ENCODE data around the gene RNF111.

RNF111 gene

DNA sequence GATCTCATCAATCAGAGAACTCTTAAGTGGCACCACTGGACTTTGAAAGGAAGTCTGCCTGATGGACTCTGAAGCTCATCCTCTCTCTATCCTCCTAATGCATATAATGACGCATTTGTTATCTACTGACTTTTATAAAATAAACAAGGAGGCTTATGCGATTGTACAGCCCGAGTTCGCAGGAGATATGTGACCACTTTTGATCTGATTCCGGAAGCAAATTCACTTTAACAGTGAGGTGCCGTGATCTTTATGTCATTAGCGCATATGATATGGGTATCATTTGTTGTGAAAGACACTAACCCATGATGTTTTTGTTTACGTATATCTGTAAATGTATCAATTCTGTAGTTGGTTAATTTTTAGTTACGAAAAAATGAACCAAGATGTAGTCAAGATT is 427 bp upstream of the RNF111 start:
- Histone ChIP-seq H3K9me2 (replicated peaks; ENCODE audit: low read depth, low read length) (no peaks in the 10 kb centered on the region), H3K4me1 (ENCODE audit: insufficient read depth, low read length, poor library complexity, severe bottlenecking) (peaks cover 38% of the 10 kb centered on the region), H2AFZ (ENCODE audit: low read length) (peak overlapping the region; percentile 100), H3F3A (ENCODE audit: low read depth) (no peaks in the 10 kb centered on the region), H3K4me3 (ENCODE audit: low read length, poor library complexity, severe bottlenecking) (peak overlapping the region; percentile 95), H3K9ac (ENCODE audit: low read depth, low read length, poor library complexity, severe bottlenecking) (peak overlapping the region; percentile 82), H4K20me1 (ENCODE audit: insufficient read depth, low read length, poor library complexity, severe bottlenecking) (peaks cover 38% of the 10 kb centered on the region), H3K9me3 (ENCODE audit: insufficient read depth, low read depth, low read length) (no peaks in the 10 kb centered on the region), H3K79me2 (ENCODE audit: insufficient read depth, low read length) (peaks cover 45% of the 10 kb centered on the region), H3K4me2 (ENCODE audit: low read depth, low read length, poor library complexity, severe bottlenecking) (peak overlapping the region; percentile 99), H3K27me3 (ENCODE audit: insufficient read depth, low read length, poor library complexity, severe bottlenecking) (no peaks in the 10 kb centered on the region), H3K36me3 (ENCODE audit: insufficient read depth, low read length) (no peaks in the 10 kb centered on the region; the same call in 1 of the 2 replicates)
- TF ChIP-seq EZH2phosphoT487 (IDR thresholded peaks at IDR 0.05; ENCODE audit: borderline replicate concordance): no peak
- TF ChIP-seq, protein P1, sequence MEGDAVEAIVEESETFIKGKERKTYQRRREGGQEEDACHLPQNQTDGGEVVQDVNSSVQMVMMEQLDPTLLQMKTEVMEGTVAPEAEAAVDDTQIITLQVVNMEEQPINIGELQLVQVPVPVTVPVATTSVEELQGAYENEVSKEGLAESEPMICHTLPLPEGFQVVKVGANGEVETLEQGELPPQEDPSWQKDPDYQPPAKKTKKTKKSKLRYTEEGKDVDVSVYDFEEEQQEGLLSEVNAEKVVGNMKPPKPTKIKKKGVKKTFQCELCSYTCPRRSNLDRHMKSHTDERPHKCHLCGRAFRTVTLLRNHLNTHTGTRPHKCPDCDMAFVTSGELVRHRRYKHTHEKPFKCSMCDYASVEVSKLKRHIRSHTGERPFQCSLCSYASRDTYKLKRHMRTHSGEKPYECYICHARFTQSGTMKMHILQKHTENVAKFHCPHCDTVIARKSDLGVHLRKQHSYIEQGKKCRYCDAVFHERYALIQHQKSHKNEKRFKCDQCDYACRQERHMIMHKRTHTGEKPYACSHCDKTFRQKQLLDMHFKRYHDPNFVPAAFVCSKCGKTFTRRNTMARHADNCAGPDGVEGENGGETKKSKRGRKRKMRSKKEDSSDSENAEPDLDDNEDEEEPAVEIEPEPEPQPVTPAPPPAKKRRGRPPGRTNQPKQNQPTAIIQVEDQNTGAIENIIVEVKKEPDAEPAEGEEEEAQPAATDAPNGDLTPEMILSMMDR (conservative IDR thresholded peaks at IDR 0.05; ENCODE audit: low read length): no peak

DNA sequence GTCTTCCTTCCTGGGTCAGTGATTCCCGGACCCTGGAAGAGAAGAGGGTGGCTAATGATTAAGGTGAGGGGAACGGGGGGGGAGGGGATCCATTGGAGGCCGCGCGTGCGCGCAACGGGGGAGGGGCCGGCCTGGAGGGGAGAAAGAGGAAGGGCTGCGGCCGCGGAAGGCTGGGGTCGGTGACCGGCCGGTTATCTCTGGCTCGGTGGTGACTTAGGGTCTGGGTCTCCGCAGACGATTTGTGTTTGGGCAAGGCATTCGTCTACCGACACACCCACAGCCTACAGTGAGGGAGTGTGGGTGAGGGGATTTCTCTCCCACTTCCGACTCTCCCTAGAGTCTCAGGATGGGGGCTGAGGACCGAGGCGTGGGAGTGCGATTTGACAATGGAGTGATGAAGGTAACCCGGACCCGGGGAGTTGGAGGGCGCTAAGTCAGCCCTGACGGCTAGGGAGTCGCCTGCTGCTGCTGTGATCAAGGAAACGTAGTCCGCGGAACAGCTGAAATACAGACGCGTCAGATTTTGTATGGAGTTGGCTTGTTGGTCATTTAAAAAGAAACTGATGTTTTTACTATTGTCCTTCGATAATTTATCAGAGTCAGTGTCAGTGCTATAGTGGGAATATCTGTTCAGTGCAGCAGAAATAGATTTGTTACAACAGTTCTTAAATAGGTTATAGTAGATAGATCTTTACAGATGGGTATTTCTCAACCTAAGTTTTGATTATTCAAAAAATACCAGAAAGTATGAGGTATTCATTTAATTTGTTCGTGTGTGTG is 733 bp downstream of the RNF111 start:
- no peaks in the 10 kb centered on the region for H3K9me2 ChIP-seq (replicated peaks; ENCODE audit: low read depth, low read length)
- peak overlapping the region; percentile 95 for H3K4me3 ChIP-seq (ENCODE audit: low read length, poor library complexity, severe bottlenecking)
- peak overlapping the region; percentile 82 for H3K9ac ChIP-seq (ENCODE audit: low read depth, low read length, poor library complexity, severe bottlenecking)
- H4K20me1 ChIP-seq (ENCODE audit: insufficient read depth, low read length, poor library complexity, severe bottlenecking): peaks cover 44% of the 10 kb centered on the region
- peak overlapping the region; percentile 90 for H3K4me2 ChIP-seq (ENCODE audit: low read depth, low read length, poor library complexity, severe bottlenecking)
- H3K27me3 ChIP-seq (ENCODE audit: insufficient read depth, low read length, poor library complexity, severe bottlenecking): no peaks in the 10 kb centered on the region
- H3K4me1 ChIP-seq (ENCODE audit: insufficient read depth, low read length, poor library complexity, severe bottlenecking): peaks cover 37% of the 10 kb centered on the region
- H3K79me2 ChIP-seq (ENCODE audit: insufficient read depth, low read length): peaks cover 56% of the 10 kb centered on the region
- TF ChIP-seq, protein P1 (conservative IDR thresholded peaks at IDR 0.05; ENCODE audit: low read length): no peak
- TF ChIP-seq EZH2phosphoT487 (IDR thresholded peaks at IDR 0.05; ENCODE audit: borderline replicate concordance): no peak
- no peaks in the 10 kb centered on the region for H3F3A ChIP-seq (ENCODE audit: low read depth)
- H3K9me3 ChIP-seq (ENCODE audit: insufficient read depth, low read depth, low read length): no peaks in the 10 kb centered on the region
- peak overlapping the region; percentile 100 for H2AFZ ChIP-seq (ENCODE audit: low read length)
- no peaks in the 10 kb centered on the region; the same call in 1 of the 2 replicates for H3K36me3 ChIP-seq (ENCODE audit: insufficient read depth, low read length)

DNA sequence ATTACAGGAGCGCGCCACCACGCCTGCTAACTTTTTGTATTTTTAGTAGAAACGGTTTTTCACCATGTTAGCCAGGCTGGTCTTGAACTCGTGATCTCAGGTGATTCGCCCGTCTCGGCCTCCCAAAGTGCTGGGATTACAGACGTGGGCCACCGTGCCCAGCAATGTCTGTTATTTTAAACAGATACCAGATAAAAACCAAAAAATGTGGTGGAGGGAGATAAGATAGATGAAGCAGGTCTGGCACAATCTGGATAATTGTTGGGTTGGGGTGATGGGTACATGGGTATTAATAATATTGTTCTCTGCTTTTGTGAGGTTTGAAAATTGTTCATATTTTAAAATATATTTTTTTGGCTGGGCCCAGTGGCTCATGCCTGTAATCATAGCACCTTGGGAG is 4.7 kb downstream of the RNF111 start:
- H3F3A ChIP-seq (ENCODE audit: low read depth): no peaks in the 10 kb centered on the region
- peaks cover 92% of the 10 kb centered on the region for H3K79me2 ChIP-seq (ENCODE audit: insufficient read depth, low read length)
- H2AFZ ChIP-seq (ENCODE audit: low read length): no peak overlapping the region
- peak overlapping the region; percentile 90 for H3K4me2 ChIP-seq (ENCODE audit: low read depth, low read length, poor library complexity, severe bottlenecking)
- no peaks in the 10 kb centered on the region for H3K9me3 ChIP-seq (ENCODE audit: insufficient read depth, low read depth, low read length)
- H4K20me1 ChIP-seq (ENCODE audit: insufficient read depth, low read length, poor library complexity, severe bottlenecking): peaks cover 68% of the 10 kb centered on the region
- H3K4me3 ChIP-seq (ENCODE audit: low read length, poor library complexity, severe bottlenecking): no peak overlapping the region
- H3K36me3 ChIP-seq (ENCODE audit: insufficient read depth, low read length): no peaks in the 10 kb centered on the region; the same call in 1 of the 2 replicates
- H3K9me2 ChIP-seq (replicated peaks; ENCODE audit: low read depth, low read length): no peaks in the 10 kb centered on the region
- no peak overlapping the region for H3K9ac ChIP-seq (ENCODE audit: low read depth, low read length, poor library complexity, severe bottlenecking)
- H3K4me1 ChIP-seq (ENCODE audit: insufficient read depth, low read length, poor library complexity, severe bottlenecking): peaks cover 32% of the 10 kb centered on the region
- TF ChIP-seq, protein P1 (conservative IDR thresholded peaks at IDR 0.05; ENCODE audit: low read length): no peak
- no peak for TF ChIP-seq EZH2phosphoT487 (IDR thresholded peaks at IDR 0.05; ENCODE audit: borderline replicate concordance)
- H3K27me3 ChIP-seq (ENCODE audit: insufficient read depth, low read length, poor library complexity, severe bottlenecking): no peaks in the 10 kb centered on the region

Data from Loucy (cell line).